Measurements from ENCODE around the gene CCDC85B. TPM values are rescaled to one million over a fixed set of nuclear protein-coding genes. Genes with fewer than 3 reads are reported as not detected.
A peak's percentile ranks its signal among the peaks of the same experiment; 100 is the strongest.

The CCDC85B gene
- total RNA-seq, 2 donors from 2014 or later, result 115 to 172 TPM

- peak; percentile 84 for DNase-seq (ENCODE audit: low spot score)
- Histone ChIP-seq H3K27me3 (no peaks in the 10 kb centered on the region), H3K4me3 (peak overlapping the region; percentile 98 to 100), H3K27ac (peak overlapping the region; percentile 96), H3K36me3 (peaks cover 47% of the 10 kb centered on the region), H3K9me3 (no peaks in the 10 kb centered on the region), H3K4me1 (peaks cover 0 to 45% of the 10 kb centered on the region in 2 donors)
- no peak for TF ChIP-seq CTCF (IDR thresholded peaks at IDR 0.05)
Observed at GRCh38 chr11:65856689-65857499, 33.6 kb upstream of the CCDC85B start.

- Histone ChIP-seq H3K27me3 (no peaks in the 10 kb centered on the region), H3K4me3 (peak overlapping the region; percentile 98 to 100), H3K36me3 (peaks cover 47% of the 10 kb centered on the region), H3K4me1 (peaks cover 0 to 51% of the 10 kb centered on the region in 2 donors), H3K27ac (peak overlapping the region; percentile 96), H3K9me3 (no peaks in the 10 kb centered on the region)
- DNase-seq (ENCODE audit: low spot score), result no peak
- no peak for TF ChIP-seq CTCF (IDR thresholded peaks at IDR 0.05)
Observed at GRCh38 chr11:65857500-65857852, 33.0 kb upstream of the CCDC85B start.

GRCh38 chr11:65857853-65858680 is 32.4 kb upstream of the CCDC85B start, which contains the start of gene CFL1:
Gene CFL1, minus strand, starts transcription at chr11:65858180. Its CDS starts 81 bp downstream, at chr11:65858099.
- Histone ChIP-seq H3K4me1 (peaks cover 0 to 57% of the 10 kb centered on the region in 2 donors), H3K36me3 (peaks cover 47% of the 10 kb centered on the region), H3K9me3 (no peaks in the 10 kb centered on the region), H3K27me3 (no peaks in the 10 kb centered on the region), H3K4me3 (peak within 1 kb of the TSS; percentile 98 to 100), H3K27ac (peak within 1 kb of the TSS; percentile 96)
- peak in 1 of 2 donors; percentile 10 for TF ChIP-seq CTCF (IDR thresholded peaks at IDR 0.05)
- peak; percentile 99 for DNase-seq (ENCODE audit: low spot score)

GRCh38 chr11:65858681-65859087 is 31.8 kb upstream of the CCDC85B start:
- no peak for TF ChIP-seq CTCF (IDR thresholded peaks at IDR 0.05)
- Histone ChIP-seq H3K9me3 (no peaks in the 10 kb centered on the region), H3K4me1 (peaks cover 0 to 61% of the 10 kb centered on the region in 2 donors), H3K27ac (peak overlapping the region; percentile 96), H3K27me3 (no peaks in the 10 kb centered on the region), H3K4me3 (peak overlapping the region; percentile 98 to 100), H3K36me3 (peaks cover 47% of the 10 kb centered on the region)
- no peak for DNase-seq (ENCODE audit: low spot score)

- DNase-seq (ENCODE audit: low spot score), result peak; percentile 100
- H3K9me3 ChIP-seq, result no peaks in the 10 kb centered on the region
- peaks cover 47% of the 10 kb centered on the region for H3K36me3 ChIP-seq
- peak overlapping the region; percentile 98 to 100 for H3K4me3 ChIP-seq
- peaks cover 0 to 66% of the 10 kb centered on the region in 2 donors for H3K4me1 ChIP-seq
- peak overlapping the region; percentile 96 for H3K27ac ChIP-seq
- H3K27me3 ChIP-seq, result no peaks in the 10 kb centered on the region
- no peak for TF ChIP-seq CTCF (IDR thresholded peaks at IDR 0.05)
Observed at GRCh38 chr11:65859095-65859811, 31.2 kb upstream of the CCDC85B start.
